Measurements from ENCODE around the gene COL23A1. TPM values are rescaled to one million over a fixed set of nuclear protein-coding genes. Genes with fewer than 3 reads are reported as not detected.

Gene COL23A1
- total and polyA plus RNA-seq, 2 of the 8 experiments (the other 6 are each of a cell fraction or from before 2014, with no cell fraction given), result 3.1 to 4.7 TPM

DNA sequence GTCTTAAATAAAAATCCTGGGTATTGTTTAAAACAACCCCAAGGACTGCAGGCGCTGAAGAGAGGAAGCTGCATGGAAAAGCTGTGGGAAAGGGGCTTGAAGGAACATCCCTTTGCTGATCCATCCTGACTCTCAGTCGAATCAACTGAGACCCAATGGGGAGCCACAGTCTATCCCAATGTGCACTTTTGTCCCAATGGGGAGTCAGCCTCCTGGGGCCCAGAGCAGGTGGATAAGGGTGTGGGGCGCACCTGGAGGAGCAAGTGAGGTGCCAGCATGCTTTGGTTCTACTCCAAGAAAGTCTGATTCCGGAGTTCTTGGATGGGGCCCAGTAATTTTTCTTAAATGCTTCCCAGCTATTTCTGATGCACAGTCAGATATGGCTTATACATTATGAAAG is 118.1 kb downstream of the COL23A1 start:
- Histone ChIP-seq H3K4ac (replicated peaks; ENCODE audit: insufficient read length, low read depth, low read length) (no peak overlapping the region), H2AK5ac (ENCODE audit: low read depth, low read length) (no peak overlapping the region), H2BK20ac (ENCODE audit: low read length) (no peak overlapping the region), H2BK120ac (replicated peaks; ENCODE audit: low read depth, low read length) (no peak overlapping the region), H2AFZ (ENCODE audit: low read length) (no peak overlapping the region), H3K9ac (replicated peaks in 1 of 4; ENCODE audit: extremely low read depth in 1 of 4, low read depth in 3 of 4, low read length in 3 of 4) (no peak overlapping the region), H2BK15ac (ENCODE audit: low read length) (no peak overlapping the region), H3K79me1 (ENCODE audit: low read depth, low read length) (no peaks in the 10 kb centered on the region), H3K4me3 (ENCODE audit: extremely low read depth in 1 of 4, insufficient read depth in 2 of 4, low read depth in 3 of 4, low read length in 4 of 4) (no peak overlapping the region), H3K4me1 (replicated peaks in 1 of 4; ENCODE audit: control insufficient read depth in 3 of 4, insufficient read depth in 4 of 4, low read length in 3 of 4) (no peaks in the 10 kb centered on the region; a peak in 1 of 7 replicates), H3K18ac (ENCODE audit: extremely low read depth, low read length) (no peak overlapping the region), H3K23me2 (ENCODE audit: low read depth, low read length) (no peaks in the 10 kb centered on the region; the same call in 1 of the 2 replicates), H3K79me2 (ENCODE audit: control insufficient read depth in 1 of 2, insufficient read depth in 2 of 2, low read length in 2 of 2) (no peaks in the 10 kb centered on the region), H3K9me3 (ENCODE audit: insufficient read depth in 2 of 2, low read depth in 1 of 2, low read length in 1 of 2) (peaks cover 0 to 6% of the 10 kb centered on the region in 2 experiments; a peak in 2 of 4 replicates), H3K27ac (ENCODE audit: low read depth, low read length) (no peak overlapping the region), H3K14ac (ENCODE audit: insufficient read length) (no peak overlapping the region), H4K5ac (ENCODE audit: insufficient read length, low read depth, low read length) (no peak overlapping the region), H3K27me3 (replicated peaks in 1 of 4; ENCODE audit: control insufficient read depth in 3 of 4, extremely low read depth in 1 of 4, insufficient read depth in 3 of 4, low read length in 3 of 4) (no peaks in the 10 kb centered on the region), H3K56ac (replicated peaks; ENCODE audit: insufficient read length, low read depth, low read length) (no peak overlapping the region), H3K36me3 (ENCODE audit: control insufficient read depth in 2 of 4, insufficient read depth in 4 of 4, low read length in 3 of 4) (no peaks in the 10 kb centered on the region), H3K23ac (ENCODE audit: insufficient read length) (no peak overlapping the region), H2BK5ac (ENCODE audit: low read depth, low read length) (no peak overlapping the region), H4K8ac (ENCODE audit: extremely low read depth, insufficient read depth, low read length) (no peak overlapping the region), H3K4me2 (ENCODE audit: insufficient read depth in 1 of 2, low read depth in 2 of 2, low read length in 2 of 2) (no peak overlapping the region), H2BK12ac (ENCODE audit: low read depth, low read length) (no peak overlapping the region), H4K91ac (replicated peaks; ENCODE audit: insufficient read length, low read length) (no peak overlapping the region), H4K20me1 (replicated peaks in 1 of 2; ENCODE audit: control insufficient read depth in 1 of 2, insufficient read depth in 2 of 2, low read length in 2 of 2) (no peaks in the 10 kb centered on the region)
- WGBS, 2 experiments (ENCODE audit: extremely low coverage in 1 of 2, insufficient coverage in 1 of 2, insufficient read length in 1 of 2, insufficient replicate concordance in 2 of 2, low coverage in 1 of 2, low lambda C conversion rate in 2 of 2, missing lambda C conversion rate in 1 of 2), result 88% methylated on average over 4 of the region's 4 CpGs; no CpG with 5 or more reads in 1 of the 2 experiments
- no peak for DNase-seq (ENCODE audit: low read depth in 1 of 2, low spot score in 2 of 2)
- CTCF ChIA-PET (ENCODE audit: partially characterized antibody), result interaction anchor here (0.6 to 7.3 kb wide), 9 partner anchors 10 to 190 kb away, joined by 3 to 80 read pairs (median 6); partner anchors contain the start of gene COL23A1
- no peak for FAIRE-seq
- POLR2A ChIA-PET (ENCODE audit: partially characterized antibody), result interaction anchor here (1.9 kb wide), 1 partner anchor 11 kb away, joined by 6 read pairs; no protein-coding TSS in a partner anchor
- no peak for TF ChIP-seq EZH2 (IDR thresholded peaks at IDR 0.05; ENCODE audit: low read depth, low read length, severe bottlenecking)
- no peak for TF ChIP-seq SAP30 (IDR thresholded peaks at IDR 0.05; ENCODE audit: insufficient read depth, insufficient replicate concordance, low read length)
- no peak for TF ChIP-seq POLR2A (IDR thresholded peaks at IDR 0.05; ENCODE audit: control extremely low read depth in 1 of 2, low read depth in 2 of 2, low read length in 2 of 2)
- TF ChIP-seq NRF1 (IDR thresholded peaks at IDR 0.05; ENCODE audit: low read depth, low read length), result no peak
- no peak for TF ChIP-seq SRF (IDR thresholded peaks at IDR 0.05; ENCODE audit: low read depth, low read length)
- no peak for TF ChIP-seq SIRT6 (IDR thresholded peaks at IDR 0.05; ENCODE audit: low read length)
- TF ChIP-seq TEAD4 (IDR thresholded peaks at IDR 0.05; ENCODE audit: low read depth, low read length), result no peak
- no peak for TF ChIP-seq HDAC2 (IDR thresholded peaks at IDR 0.05; ENCODE audit: borderline replicate concordance in 1 of 2, low read depth in 2 of 2, low read length in 2 of 2)
- no peak for TF ChIP-seq JUND (IDR thresholded peaks at IDR 0.05; ENCODE audit: low read length)
- no peak for TF ChIP-seq MAFK (IDR thresholded peaks at IDR 0.05; ENCODE audit: low read depth, low read length)
- TF ChIP-seq, protein P1, sequence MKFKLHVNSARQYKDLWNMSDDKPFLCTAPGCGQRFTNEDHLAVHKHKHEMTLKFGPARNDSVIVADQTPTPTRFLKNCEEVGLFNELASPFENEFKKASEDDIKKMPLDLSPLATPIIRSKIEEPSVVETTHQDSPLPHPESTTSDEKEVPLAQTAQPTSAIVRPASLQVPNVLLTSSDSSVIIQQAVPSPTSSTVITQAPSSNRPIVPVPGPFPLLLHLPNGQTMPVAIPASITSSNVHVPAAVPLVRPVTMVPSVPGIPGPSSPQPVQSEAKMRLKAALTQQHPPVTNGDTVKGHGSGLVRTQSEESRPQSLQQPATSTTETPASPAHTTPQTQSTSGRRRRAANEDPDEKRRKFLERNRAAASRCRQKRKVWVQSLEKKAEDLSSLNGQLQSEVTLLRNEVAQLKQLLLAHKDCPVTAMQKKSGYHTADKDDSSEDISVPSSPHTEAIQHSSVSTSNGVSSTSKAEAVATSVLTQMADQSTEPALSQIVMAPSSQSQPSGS (IDR thresholded peaks at IDR 0.05; ENCODE audit: low read length), result no peak
- TF ChIP-seq CTBP2 (IDR thresholded peaks at IDR 0.05; ENCODE audit: borderline replicate concordance, insufficient read depth, insufficient read length, low read length), result no peak

Data from H1 (cell line).